Measurements from ENCODE around the gene GMNC.
"Not testable (repeated sequence)": the region's sequence is repeated elsewhere in the genome, so short reads cannot be mapped to it uniquely, and the experiment has no call there.

GMNC gene, protein sequence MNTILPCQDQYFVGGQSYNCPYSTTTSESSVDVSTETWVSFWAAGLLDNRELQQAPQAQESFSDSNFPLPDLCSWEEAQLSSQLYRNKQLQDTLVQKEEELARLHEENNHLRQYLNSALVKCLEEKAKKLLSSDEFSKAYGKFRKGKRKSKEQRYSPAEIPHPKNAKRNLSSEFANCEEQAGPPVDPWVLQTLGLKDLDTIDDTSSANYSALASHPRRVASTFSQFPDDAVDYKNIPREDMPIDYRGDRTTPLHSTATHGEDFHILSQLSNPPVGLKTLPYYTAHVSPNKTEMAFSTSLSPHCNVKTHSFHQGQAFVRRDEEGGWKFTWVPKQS
- total RNA-seq: 0 reads per million in 4 donors

DNA sequence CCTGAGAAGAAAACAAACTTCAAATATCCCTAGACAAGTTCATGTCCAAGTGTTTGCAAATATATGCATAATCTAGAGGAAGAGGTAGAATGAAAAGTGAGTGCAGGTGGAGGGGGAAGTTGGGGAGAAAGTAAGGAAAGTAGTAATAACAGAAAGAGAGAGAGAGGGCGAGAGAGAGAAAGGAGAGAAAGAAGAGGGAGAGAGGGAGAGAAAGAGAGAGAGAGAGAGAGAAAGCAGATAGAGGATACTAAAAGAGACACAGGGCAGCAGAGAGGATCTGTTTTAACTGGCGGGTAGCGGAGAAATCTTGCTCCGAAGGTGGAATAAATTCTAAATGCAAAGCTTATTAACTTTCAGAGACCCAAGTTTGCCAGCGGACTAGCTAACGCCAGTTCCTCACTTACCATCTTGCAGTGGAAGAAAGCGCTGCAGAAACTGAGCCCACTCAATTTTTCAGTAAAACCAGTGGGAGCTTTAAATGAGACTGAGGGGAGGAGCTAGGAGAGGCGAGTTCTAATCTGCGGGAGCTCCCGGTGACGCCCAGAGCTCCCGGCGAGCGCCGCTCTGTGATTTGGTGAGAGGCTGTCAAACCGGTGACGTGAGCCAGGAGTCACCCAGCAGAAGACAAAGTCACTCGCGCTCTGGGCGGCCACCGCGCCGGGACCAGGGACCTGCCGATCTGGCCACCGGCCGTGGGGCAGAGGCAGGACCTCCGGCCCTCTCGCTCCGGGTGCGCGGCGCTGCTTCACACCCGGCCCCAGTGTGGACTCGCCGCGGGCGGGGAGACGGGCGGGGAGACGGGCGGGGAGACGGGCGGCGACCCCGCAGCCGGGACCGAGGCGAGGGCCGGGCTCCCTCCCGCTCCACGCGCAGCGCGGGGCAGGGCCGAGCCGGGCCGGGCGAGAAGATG is at the start of gene GMNC:
GMNC (minus strand) TSS at position 486 of the 910 bp plus-strand sequence; CDS start at position 407, 79 bp downstream.
- peak in 1 of 5 donors; percentile 61 for DNase-seq

DNA sequence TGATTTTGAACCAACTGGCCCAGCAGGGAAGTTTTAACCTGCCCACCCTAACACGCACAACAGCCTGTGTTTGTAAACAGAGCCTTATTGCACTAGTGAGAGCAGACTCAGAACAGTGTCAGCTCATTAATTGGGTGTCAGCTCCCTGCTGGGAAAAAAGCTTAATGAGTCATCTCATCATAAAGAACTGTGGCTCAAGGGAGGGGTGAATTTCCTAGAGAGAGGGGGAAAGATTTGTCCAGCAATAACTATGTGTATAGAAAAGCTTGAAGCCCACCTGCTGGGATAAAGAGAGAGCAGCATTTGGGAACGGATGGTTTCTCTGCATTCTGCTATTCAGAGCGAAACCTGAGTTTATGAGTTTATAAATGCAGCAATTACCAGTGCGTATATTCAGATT is 48.9 kb upstream of the GMNC start:
- DNase-seq: no peak

DNA sequence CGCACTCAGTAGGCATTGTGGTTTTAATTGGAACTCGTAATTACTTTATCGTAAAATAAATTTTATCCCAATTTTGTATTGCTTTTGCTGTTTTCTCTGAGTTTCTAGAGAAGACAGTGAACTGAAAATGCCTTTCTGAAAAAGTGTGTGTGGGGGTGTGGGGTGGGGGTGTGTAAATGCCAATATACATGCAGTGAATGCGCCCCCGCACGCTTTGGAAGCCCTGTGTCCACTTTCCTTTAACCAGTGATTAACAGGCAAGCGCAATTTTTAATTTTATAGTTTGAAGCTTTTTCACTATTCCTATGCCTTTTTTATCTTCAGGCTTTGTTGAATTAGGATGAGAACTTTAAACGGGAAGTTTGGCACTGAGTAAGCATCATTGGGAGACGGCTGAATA is 47.4 kb upstream of the GMNC start:
- DNase-seq: no peak

DNA sequence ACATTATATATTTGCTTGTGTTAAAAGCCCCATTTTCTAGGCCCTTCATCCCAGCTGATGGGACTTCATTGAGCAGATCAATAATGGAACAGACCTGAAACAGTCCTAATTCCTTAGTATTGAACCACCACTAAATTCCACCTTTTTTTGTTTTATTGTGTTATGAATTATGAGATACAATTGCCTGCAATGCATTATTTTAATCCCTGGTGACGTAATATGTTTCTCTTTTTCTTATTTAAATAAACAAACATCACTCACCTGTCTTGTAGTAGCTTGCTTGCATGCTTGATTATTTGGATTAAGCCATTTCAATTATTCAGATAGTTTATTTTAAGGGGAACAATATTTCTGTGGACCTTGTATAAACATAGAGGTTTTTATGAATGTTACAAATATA is 40.7 kb upstream of the GMNC start:
- DNase-seq: no peak

DNA sequence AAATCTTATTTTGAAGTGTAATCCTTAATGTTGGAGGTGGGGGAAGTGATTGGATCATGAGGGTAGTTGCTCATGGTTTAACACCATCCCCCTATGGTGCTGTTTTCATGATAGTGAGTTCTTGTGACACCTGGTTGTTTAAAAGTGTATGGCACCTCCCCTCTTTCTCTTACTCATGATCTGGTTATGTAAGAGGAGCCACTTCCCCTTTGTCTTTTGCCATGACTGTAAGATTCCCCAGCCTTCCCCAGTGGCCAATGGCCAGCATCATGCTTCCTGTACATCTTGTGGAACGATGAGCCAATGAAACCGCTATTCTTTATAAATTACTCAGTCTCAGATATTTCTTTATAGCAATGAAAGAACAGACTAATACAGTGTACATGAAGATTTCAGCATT is 39.8 kb upstream of the GMNC start:
- DNase-seq: no peak

DNA sequence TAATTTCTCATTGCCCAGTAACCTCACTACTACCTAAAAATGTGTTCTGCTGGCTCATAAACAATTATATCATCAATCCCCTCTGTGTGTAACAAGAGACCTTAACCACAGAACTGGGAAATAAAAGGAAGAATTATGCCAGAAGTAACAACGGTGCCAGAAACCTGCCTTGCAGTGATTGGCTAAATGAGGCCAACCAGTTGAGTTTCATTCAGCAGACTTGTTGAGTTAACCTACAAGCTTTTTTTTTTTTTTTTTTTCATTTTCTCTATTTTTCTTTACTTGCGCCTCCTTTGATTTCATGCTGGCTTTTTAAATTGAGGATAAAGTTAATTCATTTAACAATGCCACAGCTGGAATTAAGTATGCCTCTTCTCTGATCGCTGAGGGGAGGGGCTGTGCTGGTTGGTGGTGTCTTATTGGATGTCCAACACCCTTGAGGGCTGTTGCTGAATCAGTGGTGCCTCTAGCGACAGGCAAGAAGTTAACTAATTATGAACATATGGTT is 30.0 kb upstream of the GMNC start:
- DNase-seq: no peak

DNA sequence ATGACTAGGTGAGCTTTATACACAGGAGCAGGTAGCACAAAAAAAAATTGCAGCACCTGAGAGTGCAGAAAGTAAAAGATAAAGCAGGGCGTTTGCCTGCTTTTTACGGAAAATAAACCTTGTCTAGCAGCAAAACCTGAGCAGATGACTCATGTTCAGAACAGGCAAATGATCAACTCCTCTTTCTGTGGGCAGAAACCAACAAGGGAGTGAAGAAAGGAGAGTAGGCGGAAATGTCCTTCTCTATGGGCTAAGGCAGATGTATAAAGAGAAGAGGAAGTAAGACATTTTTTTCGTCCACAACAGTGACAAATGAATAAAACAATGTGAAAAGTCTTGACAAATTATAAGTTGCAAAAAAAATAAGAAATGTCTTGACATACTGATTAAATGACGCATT is 24.5 kb upstream of the GMNC start:
- DNase-seq: no peak

DNA sequence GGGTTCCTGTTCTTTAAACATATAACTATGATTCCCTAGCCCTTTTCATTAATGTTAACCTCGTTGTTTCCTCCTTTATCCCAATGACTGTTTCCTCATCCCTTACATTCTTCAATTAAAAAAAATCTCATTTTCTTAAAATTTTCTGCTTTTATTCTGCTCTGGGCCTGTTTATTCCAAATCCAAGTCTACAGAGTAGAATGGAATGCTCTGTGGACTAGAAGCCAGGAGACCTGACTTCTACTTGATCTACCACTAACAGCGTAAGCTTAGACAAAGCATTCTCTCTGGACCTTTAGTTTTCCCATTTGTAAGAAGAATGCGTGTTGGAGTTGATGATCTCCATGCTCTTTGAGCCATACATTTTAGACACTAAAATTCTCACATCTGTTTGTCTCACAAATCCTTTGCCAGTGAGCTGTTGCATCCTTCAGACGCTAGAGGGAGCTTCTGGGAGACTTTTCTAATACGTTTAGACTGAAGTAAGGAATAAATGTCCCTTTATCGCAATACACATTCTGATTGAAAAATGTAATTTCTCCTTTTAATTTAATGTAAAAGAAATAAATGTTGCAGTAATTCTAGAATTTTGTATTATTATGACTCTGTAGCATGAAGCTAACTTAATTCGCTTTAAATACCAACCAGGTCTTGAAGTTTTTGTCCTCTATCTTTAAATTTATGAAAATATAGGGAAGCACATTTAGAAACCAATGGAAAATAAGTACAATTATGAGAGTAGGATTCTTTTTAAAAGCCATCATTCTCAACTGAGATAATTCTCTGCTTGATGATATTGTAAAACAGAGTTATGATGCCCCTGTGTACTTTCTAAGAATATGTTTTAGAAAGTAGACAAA is 21.7 kb upstream of the GMNC start:
- peak in 2 of 5 donors; percentile 3 to 27 for DNase-seq

DNA sequence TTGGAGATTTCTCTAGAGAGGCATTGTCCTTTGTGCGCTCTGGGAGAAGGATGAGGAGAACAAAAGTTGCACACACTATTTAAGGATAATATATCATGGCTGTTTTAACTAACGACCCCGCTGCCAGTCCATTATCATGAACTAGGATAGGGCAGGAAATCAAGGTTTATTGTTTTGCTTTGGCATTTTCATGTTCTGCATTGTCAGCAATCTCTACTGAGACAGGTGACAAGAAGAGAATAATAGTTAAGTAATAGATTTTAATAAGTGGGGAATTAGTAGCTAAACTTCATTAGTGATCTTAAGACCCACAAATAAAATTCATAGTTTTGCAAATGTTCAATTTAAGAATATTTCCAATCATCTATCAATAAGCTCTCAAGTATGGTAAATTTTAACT is 20.6 kb upstream of the GMNC start:
- no peak for DNase-seq

DNA sequence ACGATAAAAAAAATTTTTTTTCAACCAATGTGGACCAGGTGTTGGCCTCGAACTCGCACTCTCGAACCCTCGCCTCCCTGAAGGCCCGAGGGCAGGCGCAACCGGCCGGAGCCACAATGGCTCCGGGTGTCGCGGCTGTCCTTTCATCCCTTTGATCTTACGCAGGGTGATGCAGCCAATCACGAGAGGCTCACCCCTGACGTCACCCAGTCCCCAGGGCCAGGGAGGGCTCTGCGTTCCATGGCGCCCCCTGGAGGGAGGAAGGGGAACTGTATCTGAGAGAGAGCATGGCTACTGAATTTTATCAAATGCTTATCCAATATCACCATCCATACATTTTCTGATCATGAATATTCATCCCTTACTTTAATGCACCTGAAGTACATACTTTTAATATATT is 15.4 kb upstream of the GMNC start:
- DNase-seq: peak in 1 of 5 donors; percentile 4

DNA sequence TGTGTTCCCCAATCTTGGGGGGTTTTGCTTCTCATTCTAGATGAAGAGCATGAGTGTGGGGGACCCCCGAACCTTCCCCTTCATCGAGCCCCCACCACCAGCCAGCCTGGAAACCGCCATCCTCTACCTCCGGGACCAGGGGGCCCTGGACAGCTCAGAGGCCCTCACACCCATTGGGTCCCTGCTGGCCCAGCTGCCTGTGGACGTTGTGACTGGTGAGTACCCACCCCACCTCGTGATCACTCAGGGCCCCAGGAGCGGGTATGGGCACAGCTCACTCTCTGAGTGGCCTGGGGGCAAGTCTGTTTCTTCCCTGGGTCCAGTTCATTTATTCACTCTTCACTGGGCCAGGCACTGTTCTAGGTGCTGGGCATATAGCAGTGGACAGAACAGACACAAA is 13.9 kb upstream of the GMNC start:
- not testable (repeated sequence) for DNase-seq

DNA sequence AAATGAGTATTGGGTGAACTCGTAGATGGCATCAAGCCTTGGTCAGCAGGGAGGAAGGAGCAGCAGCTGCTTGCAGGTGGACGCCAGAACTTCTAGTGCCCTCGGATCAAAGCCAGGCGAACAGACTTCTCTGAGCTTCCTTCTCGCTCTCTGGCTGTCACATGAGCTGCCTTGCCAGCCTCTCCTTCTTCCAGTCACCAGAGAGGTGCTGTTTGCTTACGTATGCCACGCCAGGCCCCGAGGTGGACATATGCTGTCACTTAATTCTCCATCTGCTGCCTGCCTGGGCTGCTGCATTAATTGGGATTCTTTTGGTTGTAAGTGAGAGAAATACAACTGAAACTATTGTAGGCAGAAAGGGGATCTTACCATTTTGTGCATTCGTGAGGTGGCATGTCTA is 12.6 kb upstream of the GMNC start:
- DNase-seq: not testable (repeated sequence)

DNA sequence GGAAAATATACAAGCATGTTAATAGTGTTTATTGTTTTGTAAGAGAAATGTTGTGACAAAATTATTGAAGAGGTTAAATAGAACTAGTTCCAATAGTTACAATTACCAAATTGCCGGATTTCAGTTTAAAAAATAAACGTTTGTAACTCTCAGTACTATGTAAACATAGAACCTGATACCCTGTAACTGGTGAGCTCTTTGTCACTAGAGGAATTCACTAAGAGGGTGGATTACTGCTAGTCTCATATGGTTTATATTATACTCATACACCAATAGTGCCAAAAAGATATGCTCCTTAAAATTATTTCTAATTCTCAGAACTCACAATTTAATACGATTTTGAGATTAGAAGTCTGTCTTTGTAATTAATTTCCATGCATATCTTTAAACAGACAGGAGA is 7.6 kb upstream of the GMNC start:
- DNase-seq: no peak

DNA sequence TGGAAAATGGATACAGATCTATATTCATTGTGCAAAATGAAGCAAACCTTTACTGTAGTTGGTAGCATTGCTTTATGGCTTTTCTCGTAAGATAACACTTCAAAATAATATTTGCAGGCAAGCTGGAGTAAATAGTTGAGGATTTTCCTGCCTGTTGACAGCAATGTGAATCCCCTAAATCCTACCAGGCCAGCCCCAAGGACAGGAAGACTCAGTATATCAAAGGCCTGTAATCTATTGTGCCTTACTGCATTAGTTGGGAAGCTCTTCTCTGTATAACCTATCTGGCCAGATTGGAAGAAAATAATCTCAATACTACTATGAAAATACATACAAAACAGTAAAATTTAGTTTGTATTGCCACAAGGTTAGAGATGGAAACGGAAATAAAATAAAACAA is 4.6 kb upstream of the GMNC start:
- DNase-seq: no peak

DNA sequence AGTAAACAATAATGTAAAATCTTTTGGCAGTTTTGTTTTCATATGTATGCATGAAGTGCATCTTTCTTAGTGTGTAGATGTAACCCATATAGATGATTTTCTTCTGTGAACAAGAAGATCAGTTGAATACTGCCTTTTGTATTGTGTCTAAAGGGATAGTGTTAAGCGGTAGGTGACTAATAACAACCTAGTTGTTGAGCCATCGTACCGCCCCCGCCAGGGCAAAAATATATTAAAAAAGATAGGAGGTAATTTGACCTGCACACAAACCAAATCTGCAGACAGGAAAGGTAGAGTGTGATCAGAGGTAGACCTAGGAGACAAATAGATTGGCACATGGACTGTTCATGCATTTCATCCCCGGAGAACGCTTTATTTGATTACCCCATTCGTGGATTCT is 3.3 kb upstream of the GMNC start:
- no peak for DNase-seq

DNA sequence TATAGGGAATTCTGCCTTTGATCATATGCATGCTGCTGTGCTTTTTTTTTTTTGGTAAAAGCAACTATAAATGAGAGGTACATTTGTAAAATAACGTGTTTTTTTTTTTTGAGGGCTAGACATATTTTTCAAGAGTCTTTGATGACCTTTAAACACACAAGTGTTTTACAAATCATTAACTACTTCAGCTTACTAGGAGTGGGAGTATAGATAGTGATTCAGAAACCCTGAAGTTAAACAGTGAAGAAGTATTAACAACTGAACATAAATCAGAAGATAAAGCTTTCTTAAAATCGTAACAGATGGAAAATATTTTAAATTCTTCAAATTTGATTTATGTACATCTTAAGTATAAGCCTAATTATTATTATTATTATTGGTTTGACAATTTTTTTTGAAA is 2.9 kb upstream of the GMNC start:
- no peak for DNase-seq

DNA sequence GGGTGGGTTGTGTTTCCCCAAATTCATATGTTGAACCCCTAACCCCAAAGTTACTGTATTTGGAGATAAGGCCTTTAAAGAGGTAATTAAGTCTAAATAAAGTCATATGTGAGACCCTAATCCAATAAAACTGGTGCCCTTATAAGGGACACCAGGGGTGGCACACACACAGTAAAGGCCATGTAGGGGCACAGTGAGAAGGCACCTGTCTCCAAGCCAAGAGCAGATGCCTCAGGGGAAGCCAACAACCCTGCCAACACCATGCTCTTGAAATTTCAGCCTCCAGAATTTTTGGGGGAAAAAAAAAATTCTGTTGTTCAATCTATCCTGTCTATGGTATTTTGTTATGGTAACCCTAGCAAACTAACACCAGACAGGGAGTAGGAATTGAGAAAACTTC is 1.5 kb upstream of the GMNC start:
- no peak for DNase-seq

DNA sequence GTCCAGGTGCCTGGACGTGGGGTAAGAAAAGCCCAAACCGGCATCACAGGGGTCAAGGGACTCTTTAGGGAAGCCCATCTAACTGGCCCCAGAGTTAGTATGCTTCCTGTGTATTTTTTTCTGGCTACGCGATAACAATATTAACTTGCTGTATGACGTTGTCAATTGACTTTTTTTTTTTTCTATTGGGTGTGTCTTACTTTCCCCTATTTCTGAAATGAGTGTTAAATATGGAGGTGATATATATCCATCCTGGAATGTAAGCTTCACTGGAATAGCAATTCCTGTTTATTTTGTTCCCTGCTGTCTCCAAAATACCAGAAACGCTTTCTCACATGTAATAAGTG is 598 bp upstream of the GMNC start:
- DNase-seq: no peak

DNA sequence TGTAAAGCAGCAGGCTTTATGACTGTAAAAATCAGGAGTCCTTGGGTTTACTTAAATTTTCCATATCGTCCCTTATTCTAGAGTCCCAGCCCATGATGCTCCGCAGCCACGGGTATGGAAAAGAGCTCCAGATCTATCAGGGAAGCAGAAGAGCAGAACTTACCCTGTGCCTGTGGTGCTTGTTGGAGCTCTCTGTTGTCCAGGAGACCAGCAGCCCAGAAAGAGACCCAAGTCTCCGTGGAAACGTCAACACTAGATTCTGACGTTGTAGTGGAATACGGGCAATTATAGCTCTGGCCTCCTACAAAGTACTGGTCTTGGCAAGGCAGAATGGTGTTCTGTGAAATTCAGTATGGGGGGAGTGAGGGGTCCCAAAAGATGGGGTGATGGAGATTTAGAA is 2.0 kb downstream of the GMNC start:
- DNase-seq: no peak

DNA sequence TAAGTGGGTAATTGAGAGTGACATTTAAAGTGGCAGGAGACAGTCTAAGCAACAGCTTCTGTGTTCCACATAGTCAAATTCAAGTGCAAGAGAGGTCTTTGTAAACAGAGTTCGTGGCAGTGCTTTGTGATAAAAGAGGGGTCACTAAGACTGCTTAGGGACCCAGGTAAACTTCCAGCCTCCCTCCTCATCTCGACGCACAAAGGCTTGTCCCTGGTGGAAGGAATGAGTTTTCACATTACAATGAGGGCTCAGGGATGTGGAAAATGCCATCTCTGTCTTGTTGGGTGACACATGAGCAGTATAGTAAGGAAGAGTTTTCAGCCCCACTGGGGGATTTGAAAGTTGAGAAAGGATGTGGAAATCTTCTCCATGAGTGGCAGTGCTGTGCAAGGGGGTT is 7.3 kb downstream of the GMNC start:
- no peak for DNase-seq

DNA sequence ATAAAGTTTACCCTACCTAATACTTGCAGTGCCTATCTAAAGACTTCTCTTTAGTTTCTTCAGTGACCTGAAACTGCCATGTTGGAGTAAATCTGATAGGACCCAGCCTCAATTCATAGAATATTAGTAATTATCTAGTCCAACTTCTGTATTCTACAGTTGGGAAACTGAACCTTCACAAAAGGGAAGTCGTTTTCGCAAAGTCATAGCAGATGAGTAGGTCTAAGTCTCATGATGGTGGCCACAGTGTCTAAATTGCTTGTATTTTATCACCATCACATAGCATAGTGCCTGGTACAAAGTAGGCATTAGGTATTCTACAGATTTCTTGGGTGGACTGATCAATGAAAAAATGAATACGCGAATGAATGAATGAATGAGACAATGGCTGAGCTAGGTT is 8.4 kb downstream of the GMNC start:
- DNase-seq: no peak

DNA sequence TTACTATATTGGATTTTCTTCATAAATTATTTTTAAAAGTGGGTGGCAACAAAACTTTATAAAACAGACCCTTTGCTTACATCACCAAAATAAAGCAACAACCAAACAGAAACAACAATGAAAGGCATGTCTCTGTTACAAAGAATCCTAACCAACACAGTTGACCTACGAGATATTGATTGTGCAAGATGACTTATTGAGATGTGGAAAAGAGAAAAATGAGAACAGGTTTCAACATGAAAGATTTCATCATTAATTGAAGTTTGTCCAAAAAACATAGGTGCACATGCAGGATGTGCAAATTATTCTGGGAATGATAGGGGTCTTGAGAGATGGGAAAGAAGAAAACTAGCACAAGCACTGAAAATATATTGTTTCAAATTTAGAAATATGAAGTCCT is 9.0 kb downstream of the GMNC start:
- DNase-seq: no peak

DNA sequence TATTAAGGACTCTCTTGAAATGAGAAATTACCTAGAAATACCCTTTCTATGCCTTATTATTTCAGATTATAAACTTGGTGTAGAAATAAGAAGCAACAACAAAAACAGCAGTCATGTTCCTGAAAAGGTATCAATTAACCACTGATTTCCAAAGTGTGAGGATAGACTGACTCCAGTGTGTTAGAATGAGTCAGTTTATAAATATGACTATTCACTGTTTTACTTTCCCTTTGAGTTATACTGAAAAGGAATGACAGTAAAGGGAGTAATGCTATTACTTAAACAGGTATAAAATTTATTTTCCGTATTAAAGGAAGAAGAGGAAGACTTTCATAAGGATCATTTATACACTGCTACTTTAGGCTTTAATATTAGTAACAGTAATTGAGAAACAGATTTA is 12.9 kb downstream of the GMNC start:
- DNase-seq: no peak
